ENCODE measurements around the gene HSPA12A.

The HSPA12A gene

GRCh38 chr10:116763440-116763839 lies 21.1 kb upstream of the HSPA12A start:
- H3K4me1 Mint-ChIP-seq (ENCODE audit: low read depth) = no peaks in the 10 kb centered on the region
- no peaks in the 10 kb centered on the region for H3K9me3 Mint-ChIP-seq
- no peak overlapping the region for H3K4me3 Mint-ChIP-seq
- no peak overlapping the region for H3K27ac Mint-ChIP-seq
- peaks cover 12% of the 10 kb centered on the region for H3K27me3 Mint-ChIP-seq (ENCODE audit: low read depth)
- H3K36me3 Mint-ChIP-seq (ENCODE audit: low read depth) = no peaks in the 10 kb centered on the region

- H3K27me3 Mint-ChIP-seq (ENCODE audit: low read depth) = peaks cover 12% of the 10 kb centered on the region
- no peaks in the 10 kb centered on the region for H3K36me3 Mint-ChIP-seq (ENCODE audit: low read depth)
These were observed 19.5 kb upstream of the HSPA12A start for GRCh38 chr10:116761883-116762282.

GRCh38 chr10:116760919-116761318 lies 18.6 kb upstream of the HSPA12A start:
- Mint-ChIP-seq H3K27me3 (ENCODE audit: low read depth) (peaks cover 14% of the 10 kb centered on the region), H3K9me3 (no peaks in the 10 kb centered on the region), H3K36me3 (ENCODE audit: low read depth) (no peaks in the 10 kb centered on the region), H3K27ac (no peak overlapping the region), H3K4me1 (ENCODE audit: low read depth) (no peaks in the 10 kb centered on the region), H3K4me3 (no peak overlapping the region)

More at GRCh38 chr10:116761883-116762282, 19.5 kb upstream of the HSPA12A start:
- no peaks in the 10 kb centered on the region for H3K4me1 Mint-ChIP-seq (ENCODE audit: low read depth)
- no peak overlapping the region for H3K27ac Mint-ChIP-seq
- no peak overlapping the region for H3K4me3 Mint-ChIP-seq
- no peaks in the 10 kb centered on the region for H3K9me3 Mint-ChIP-seq

GRCh38 chr10:116757246-116757645 lies 14.9 kb upstream of the HSPA12A start:
- Mint-ChIP-seq H3K9me3 (no peaks in the 10 kb centered on the region), H3K4me3 (no peak overlapping the region), H3K27ac (no peak overlapping the region), H3K4me1 (ENCODE audit: low read depth) (no peaks in the 10 kb centered on the region), H3K27me3 (ENCODE audit: low read depth) (peaks cover 8% of the 10 kb centered on the region), H3K36me3 (ENCODE audit: low read depth) (no peaks in the 10 kb centered on the region)

GRCh38 chr10:116756277-116756676 lies 13.9 kb upstream of the HSPA12A start:
- Mint-ChIP-seq H3K36me3 (ENCODE audit: low read depth) (no peaks in the 10 kb centered on the region), H3K27me3 (ENCODE audit: low read depth) (peaks cover 7% of the 10 kb centered on the region), H3K9me3 (no peaks in the 10 kb centered on the region), H3K4me1 (ENCODE audit: low read depth) (no peaks in the 10 kb centered on the region), H3K4me3 (no peak overlapping the region), H3K27ac (no peak overlapping the region)

GRCh38 chr10:116753759-116754158 lies 11.4 kb upstream of the HSPA12A start:
- no peak overlapping the region for H3K4me3 Mint-ChIP-seq
- no peak overlapping the region for H3K27ac Mint-ChIP-seq
- H3K36me3 Mint-ChIP-seq (ENCODE audit: low read depth) = no peaks in the 10 kb centered on the region
- peaks cover 18% of the 10 kb centered on the region for H3K27me3 Mint-ChIP-seq (ENCODE audit: low read depth)
- no peaks in the 10 kb centered on the region for H3K9me3 Mint-ChIP-seq
- H3K4me1 Mint-ChIP-seq (ENCODE audit: low read depth) = no peaks in the 10 kb centered on the region

- Mint-ChIP-seq H3K4me1 (ENCODE audit: low read depth) (no peaks in the 10 kb centered on the region), H3K4me3 (no peak overlapping the region), H3K9me3 (no peaks in the 10 kb centered on the region), H3K36me3 (ENCODE audit: low read depth) (no peaks in the 10 kb centered on the region), H3K27ac (no peak overlapping the region), H3K27me3 (ENCODE audit: low read depth) (peaks cover 18% of the 10 kb centered on the region)
These were observed 10.8 kb upstream of the HSPA12A start for GRCh38 chr10:116752969-116753665.

- no peak overlapping the region for H3K27ac Mint-ChIP-seq
- H3K36me3 Mint-ChIP-seq (ENCODE audit: low read depth) = no peaks in the 10 kb centered on the region
- H3K27me3 Mint-ChIP-seq (ENCODE audit: low read depth) = peaks cover 18% of the 10 kb centered on the region
- no peak overlapping the region for H3K4me3 Mint-ChIP-seq
- H3K9me3 Mint-ChIP-seq = no peaks in the 10 kb centered on the region
- H3K4me1 Mint-ChIP-seq (ENCODE audit: low read depth) = no peaks in the 10 kb centered on the region
These were observed 10.2 kb upstream of the HSPA12A start for GRCh38 chr10:116752563-116752962.

GRCh38 chr10:116748471-116748870 lies 6.1 kb upstream of the HSPA12A start:
- Mint-ChIP-seq H3K36me3 (ENCODE audit: low read depth) (no peaks in the 10 kb centered on the region), H3K27ac (no peak overlapping the region), H3K4me1 (ENCODE audit: low read depth) (no peaks in the 10 kb centered on the region), H3K9me3 (no peaks in the 10 kb centered on the region), H3K27me3 (ENCODE audit: low read depth) (peaks cover 40% of the 10 kb centered on the region), H3K4me3 (no peak overlapping the region)

- Mint-ChIP-seq H3K27me3 (ENCODE audit: low read depth) (peaks cover 44% of the 10 kb centered on the region), H3K4me3 (no peak overlapping the region), H3K36me3 (ENCODE audit: low read depth) (no peaks in the 10 kb centered on the region), H3K27ac (no peak overlapping the region), H3K4me1 (ENCODE audit: low read depth) (no peaks in the 10 kb centered on the region), H3K9me3 (no peaks in the 10 kb centered on the region)
These were observed 5.7 kb upstream of the HSPA12A start for GRCh38 chr10:116748041-116748440.

GRCh38 chr10:116747325-116747724 lies 5.0 kb upstream of the HSPA12A start:
- Mint-ChIP-seq H3K4me1 (ENCODE audit: low read depth) (no peaks in the 10 kb centered on the region), H3K27me3 (ENCODE audit: low read depth) (peaks cover 44% of the 10 kb centered on the region), H3K4me3 (no peak overlapping the region), H3K9me3 (no peaks in the 10 kb centered on the region), H3K36me3 (ENCODE audit: low read depth) (no peaks in the 10 kb centered on the region), H3K27ac (no peak overlapping the region)

- Mint-ChIP-seq H3K9me3 (no peaks in the 10 kb centered on the region), H3K27ac (no peak overlapping the region), H3K36me3 (ENCODE audit: low read depth) (no peaks in the 10 kb centered on the region), H3K4me3 (no peak overlapping the region), H3K4me1 (ENCODE audit: low read depth) (no peaks in the 10 kb centered on the region), H3K27me3 (ENCODE audit: low read depth) (peaks cover 52% of the 10 kb centered on the region)
These were observed 2.5 kb upstream of the HSPA12A start for GRCh38 chr10:116744885-116745284.

GRCh38 chr10:116744163-116744753 lies 1.9 kb upstream of the HSPA12A start:
- no peak overlapping the region for H3K27ac Mint-ChIP-seq
- H3K4me1 Mint-ChIP-seq (ENCODE audit: low read depth) = no peaks in the 10 kb centered on the region
- peak overlapping the region; percentile 30 for H3K4me3 Mint-ChIP-seq
- H3K36me3 Mint-ChIP-seq (ENCODE audit: low read depth) = no peaks in the 10 kb centered on the region
- no peaks in the 10 kb centered on the region for H3K9me3 Mint-ChIP-seq
- peaks cover 53% of the 10 kb centered on the region for H3K27me3 Mint-ChIP-seq (ENCODE audit: low read depth)

GRCh38 chr10:116743266-116744064 lies 1.1 kb upstream of the HSPA12A start:
- H3K9me3 Mint-ChIP-seq = no peaks in the 10 kb centered on the region
- peaks cover 57% of the 10 kb centered on the region for H3K27me3 Mint-ChIP-seq (ENCODE audit: low read depth)
- no peak overlapping the region for H3K27ac Mint-ChIP-seq

More at GRCh38 chr10:116743266-116744064, 1.1 kb upstream of the HSPA12A start:
- Mint-ChIP-seq H3K36me3 (ENCODE audit: low read depth) (no peaks in the 10 kb centered on the region), H3K4me3 (peak overlapping the region; percentile 51), H3K4me1 (ENCODE audit: low read depth) (no peaks in the 10 kb centered on the region)
